Keratinocyte (primary cell): Measurements from ENCODE around the gene LAMB1. TPM values are rescaled to one million over a fixed set of nuclear protein-coding genes. Genes with fewer than 3 reads are reported as not detected.

Experiments
- DNase-seq: peaks from one replicate; pipeline ENCODE4 v3.0.0-alpha.2; 2011; ENCODE audit warnings: low read depth, missing footprints, low spot score
- FAIRE-seq: peaks from 2 replicates; lab custom pipeline; 2011; peaks lifted over from hg19 to GRCh38; lab: Jason Lieb, UNC
- H2AFZ ChIP-seq: 2 replicates; pipeline ENCODE4 v1.6.0; 2012; ENCODE audit warnings: low read length, control low read depth, inconsistent platforms; ENCODE audit not compliant: control insufficient read depth
- H3K27ac ChIP-seq: 2 replicates; pipeline ENCODE4 v1.5.1; 2011; ENCODE audit warnings: low read length; ENCODE audit not compliant: control insufficient read depth, insufficient read depth
- H3K27me3 ChIP-seq: 3 replicates; pipeline ENCODE4 v1.6.0; 2011; ENCODE audit warnings: low read length; ENCODE audit not compliant: control insufficient read depth, insufficient read depth; ENCODE audit errors: extremely low read depth
- H3K36me3 ChIP-seq, 2 experiments: 2 replicates in 1 of 2; 3 replicates in 1 of 2; pipeline ENCODE4 v1.5.1; 2011; ENCODE audit warnings: low read length in 2 of 2, mild to moderate bottlenecking in 1 of 2; ENCODE audit not compliant: control insufficient read depth in 2 of 2, insufficient read depth in 2 of 2; ENCODE audit errors: extremely low read depth in 1 of 2
- H3K4me1 ChIP-seq: 3 replicates; pipeline ENCODE4 v1.5.1; 2011; ENCODE audit warnings: low read length; ENCODE audit not compliant: control insufficient read depth, insufficient read depth; ENCODE audit errors: extremely low read depth
- H3K4me2 ChIP-seq: 3 replicates; pipeline ENCODE4 v1.6.0; 2011; ENCODE audit warnings: low read depth, low read length; ENCODE audit not compliant: control insufficient read depth, insufficient read depth; ENCODE audit errors: extremely low read depth
- H3K4me3 ChIP-seq, 3 experiments: fragments of 200-600 bp in 1 of 3; sonication (generic) in 1 of 3; 2 replicates in 2 of 3; 3 replicates in 1 of 3; pipeline ENCODE4 v1.5.1; 2011 to 2016; ENCODE audit warnings: low read length in 3 of 3, mild to moderate bottlenecking in 3 of 3, control low read depth in 2 of 3, inconsistent platforms in 1 of 3, low read depth in 1 of 3, mixed read lengths in 1 of 3, mixed run types in 1 of 3, moderate library complexity in 1 of 3; ENCODE audit not compliant: control insufficient read depth in 2 of 3, insufficient read depth in 2 of 3; ENCODE audit errors: extremely low read depth in 1 of 3
- H3K79me2 ChIP-seq: 2 replicates; pipeline ENCODE4 v1.6.0; 2012; ENCODE audit warnings: low read length; ENCODE audit not compliant: control insufficient read depth, insufficient read depth
- H3K9ac ChIP-seq: 3 replicates; pipeline ENCODE4 v1.6.0; 2011; ENCODE audit warnings: low read length; ENCODE audit not compliant: control insufficient read depth, insufficient read depth; ENCODE audit errors: extremely low read depth
- H3K9me1 ChIP-seq: 3 replicates; pipeline ENCODE4 v1.6.0; 2011; ENCODE audit warnings: low read length; ENCODE audit not compliant: control insufficient read depth, insufficient read depth; ENCODE audit errors: extremely low read depth
- H3K9me3 ChIP-seq: 2 replicates; pipeline ENCODE4 v1.5.1; 2012; ENCODE audit warnings: low read depth, low read length; ENCODE audit not compliant: control insufficient read depth
- H4K20me1 ChIP-seq: 3 replicates; pipeline ENCODE4 v1.6.0; 2011; ENCODE audit warnings: low read length; ENCODE audit not compliant: control insufficient read depth, insufficient read depth; ENCODE audit errors: extremely low read depth
- EZH2 ChIP-seq: IDR thresholded peaks from one replicate; pipeline ENCODE4 v1.6.1; 2012; ENCODE audit warnings: inconsistent platforms, mild to moderate bottlenecking, low read length, moderate library complexity
- dilution Hi-C: fragments of 300-500 bp; cut with MboI; formaldehyde crosslinking; loops from one replicate; pipeline ENCODE4 v1.7.0; 2020; ENCODE audit warnings: low sequenced_read_pairs; ENCODE audit not compliant: extremely low pct_ligation_motif_present
- polyA plus RNA-seq, 5 experiments: library from polyadenylated mRNA; depleted of rRNA in 3 of 5; stranded (reverse) in 3 of 5; stranded (forward) in 1 of 5; unstranded in 1 of 5; fragments of >200 nt; gene quantifications; 1 replicate in 1 of 5; 2 replicates in 3 of 5; 3 replicates in 1 of 5; pipeline versions ENCODE4 v1.2.1 to v1.2.3, GENCODE V29; 2011 to 2012; ENCODE audit warnings: missing spikeins in 2 of 5, low read depth in 1 of 5, low replicate concordance in 1 of 5
- TF ChIP-seq, protein P1 (sequence below), 3 experiments: IDR thresholded peaks in 1 of 3; conservative IDR thresholded peaks in 1 of 3; optimal IDR thresholded peaks in 1 of 3; 2 replicates in 2 of 3; 3 replicates in 1 of 3; pipeline versions ENCODE3 to v1.5.1; 2011; ENCODE audit warnings: low read length in 3 of 3, mild to moderate bottlenecking in 3 of 3, moderate library complexity in 2 of 3, control low read depth in 1 of 3, inconsistent platforms in 1 of 3; ENCODE audit not compliant: insufficient read depth in 2 of 3; ENCODE audit errors: extremely low read depth in 1 of 3

The LAMB1 gene
- polyA plus RNA-seq, 1 donor (not counting 4 experiments of a cell fraction or from before 2014, with no cell fraction given): 97.9 TPM

DNA sequence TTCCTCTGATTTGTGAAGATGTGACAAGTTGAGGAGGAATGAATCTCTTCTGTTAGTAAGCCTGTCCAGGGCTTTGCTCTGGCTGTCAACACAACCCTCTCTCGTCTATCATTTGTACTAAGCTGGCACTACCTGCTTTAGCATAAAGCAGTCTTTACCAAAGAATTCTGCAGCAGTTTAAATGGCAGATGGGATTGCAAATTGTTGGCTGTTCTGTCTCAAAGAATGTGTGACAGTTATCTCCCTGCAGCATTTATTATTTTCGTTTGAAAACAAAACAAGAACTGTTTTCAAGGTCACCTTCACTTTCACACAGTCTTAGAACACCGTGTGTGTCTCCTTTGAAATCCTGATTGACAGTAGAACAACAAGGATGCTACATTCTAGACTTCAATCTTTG lies 4.8 kb upstream of the LAMB1 start:
- Histone ChIP-seq H3K9me1 (no peaks in the 10 kb centered on the region), H3K4me2 (no peak overlapping the region), H3K79me2 (no peaks in the 10 kb centered on the region), H3K27ac (no peak overlapping the region), H3K4me3 (no peak overlapping the region), H3K9me3 (no peaks in the 10 kb centered on the region), H3K4me1 (peaks cover 3% of the 10 kb centered on the region), H3K9ac (no peak overlapping the region), H2AFZ (no peak overlapping the region), H3K27me3 (no peaks in the 10 kb centered on the region), H4K20me1 (no peaks in the 10 kb centered on the region), H3K36me3 (no peaks in the 10 kb centered on the region)
- FAIRE-seq (no peak), DNase-seq (no peak)
- dilution Hi-C loops: no loop called here
- TF ChIP-seq, protein P1, sequence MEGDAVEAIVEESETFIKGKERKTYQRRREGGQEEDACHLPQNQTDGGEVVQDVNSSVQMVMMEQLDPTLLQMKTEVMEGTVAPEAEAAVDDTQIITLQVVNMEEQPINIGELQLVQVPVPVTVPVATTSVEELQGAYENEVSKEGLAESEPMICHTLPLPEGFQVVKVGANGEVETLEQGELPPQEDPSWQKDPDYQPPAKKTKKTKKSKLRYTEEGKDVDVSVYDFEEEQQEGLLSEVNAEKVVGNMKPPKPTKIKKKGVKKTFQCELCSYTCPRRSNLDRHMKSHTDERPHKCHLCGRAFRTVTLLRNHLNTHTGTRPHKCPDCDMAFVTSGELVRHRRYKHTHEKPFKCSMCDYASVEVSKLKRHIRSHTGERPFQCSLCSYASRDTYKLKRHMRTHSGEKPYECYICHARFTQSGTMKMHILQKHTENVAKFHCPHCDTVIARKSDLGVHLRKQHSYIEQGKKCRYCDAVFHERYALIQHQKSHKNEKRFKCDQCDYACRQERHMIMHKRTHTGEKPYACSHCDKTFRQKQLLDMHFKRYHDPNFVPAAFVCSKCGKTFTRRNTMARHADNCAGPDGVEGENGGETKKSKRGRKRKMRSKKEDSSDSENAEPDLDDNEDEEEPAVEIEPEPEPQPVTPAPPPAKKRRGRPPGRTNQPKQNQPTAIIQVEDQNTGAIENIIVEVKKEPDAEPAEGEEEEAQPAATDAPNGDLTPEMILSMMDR (optimal IDR thresholded peaks at IDR 0.05 in 1 of 3, IDR thresholded peaks at IDR 0.05 in 1 of 3, conservative IDR thresholded peaks at IDR 0.05 in 1 of 3; ENCODE audit: extremely low read depth in 1 of 3, insufficient read depth in 2 of 3, low read length in 3 of 3): no peak
- no peak for TF ChIP-seq EZH2

GRCh38 chr7:108007261-108007660 lies 4.3 kb upstream of the LAMB1 start:
- no peaks in the 10 kb centered on the region for H3K27me3 ChIP-seq
- no peaks in the 10 kb centered on the region for H3K9me1 ChIP-seq
- H3K27ac ChIP-seq: no peak overlapping the region
- H3K79me2 ChIP-seq: peaks cover 2% of the 10 kb centered on the region
- FAIRE-seq (no peak), DNase-seq (no peak)
- H3K36me3 ChIP-seq: no peaks in the 10 kb centered on the region
- no peak overlapping the region for H3K4me2 ChIP-seq
- dilution Hi-C loops: no loop called here
- H3K9me3 ChIP-seq: no peaks in the 10 kb centered on the region
- no peaks in the 10 kb centered on the region for H4K20me1 ChIP-seq
- H3K9ac ChIP-seq: no peak overlapping the region
- TF ChIP-seq, protein P1 (optimal IDR thresholded peaks at IDR 0.05 in 1 of 3, IDR thresholded peaks at IDR 0.05 in 1 of 3, conservative IDR thresholded peaks at IDR 0.05 in 1 of 3; ENCODE audit: extremely low read depth in 1 of 3, insufficient read depth in 2 of 3, low read length in 3 of 3): no peak
- no peak for TF ChIP-seq EZH2
- no peak overlapping the region for H3K4me3 ChIP-seq
- no peak overlapping the region for H2AFZ ChIP-seq
- no peaks in the 10 kb centered on the region for H3K4me1 ChIP-seq
